Measurements from ENCODE around the gene RTL5.

DNA sequence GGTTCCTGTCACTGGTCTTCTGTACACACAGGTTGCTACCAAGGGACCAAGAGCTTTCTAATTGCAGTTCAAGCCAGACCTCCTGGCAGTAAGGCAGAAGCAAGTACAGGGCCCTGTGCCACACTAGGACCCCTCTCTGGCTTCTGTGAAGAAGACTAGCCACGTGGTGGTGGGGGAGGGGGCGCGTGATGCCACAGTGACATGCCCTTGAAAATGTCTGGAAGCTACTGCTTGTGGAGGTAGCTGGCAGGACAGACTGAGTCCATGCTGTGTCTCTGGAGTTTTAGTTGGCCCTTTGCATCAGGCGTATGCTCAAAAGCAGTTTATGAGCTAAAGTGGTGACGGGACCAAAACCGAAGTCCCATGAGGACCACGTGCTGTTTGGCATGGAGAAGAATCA lies 50.9 kb downstream of the RTL5 start:
- TF ChIP-seq, protein P1, sequence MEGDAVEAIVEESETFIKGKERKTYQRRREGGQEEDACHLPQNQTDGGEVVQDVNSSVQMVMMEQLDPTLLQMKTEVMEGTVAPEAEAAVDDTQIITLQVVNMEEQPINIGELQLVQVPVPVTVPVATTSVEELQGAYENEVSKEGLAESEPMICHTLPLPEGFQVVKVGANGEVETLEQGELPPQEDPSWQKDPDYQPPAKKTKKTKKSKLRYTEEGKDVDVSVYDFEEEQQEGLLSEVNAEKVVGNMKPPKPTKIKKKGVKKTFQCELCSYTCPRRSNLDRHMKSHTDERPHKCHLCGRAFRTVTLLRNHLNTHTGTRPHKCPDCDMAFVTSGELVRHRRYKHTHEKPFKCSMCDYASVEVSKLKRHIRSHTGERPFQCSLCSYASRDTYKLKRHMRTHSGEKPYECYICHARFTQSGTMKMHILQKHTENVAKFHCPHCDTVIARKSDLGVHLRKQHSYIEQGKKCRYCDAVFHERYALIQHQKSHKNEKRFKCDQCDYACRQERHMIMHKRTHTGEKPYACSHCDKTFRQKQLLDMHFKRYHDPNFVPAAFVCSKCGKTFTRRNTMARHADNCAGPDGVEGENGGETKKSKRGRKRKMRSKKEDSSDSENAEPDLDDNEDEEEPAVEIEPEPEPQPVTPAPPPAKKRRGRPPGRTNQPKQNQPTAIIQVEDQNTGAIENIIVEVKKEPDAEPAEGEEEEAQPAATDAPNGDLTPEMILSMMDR (optimal IDR thresholded peaks at IDR 0.05 in 1 of 3, IDR thresholded peaks at IDR 0.05 in 1 of 3, conservative IDR thresholded peaks at IDR 0.05 in 1 of 3; ENCODE audit: extremely low read depth in 1 of 3, insufficient read depth in 2 of 3, low read length in 3 of 3), result no peak
- no peak for TF ChIP-seq EZH2 (IDR thresholded peaks at IDR 0.05; ENCODE audit: low read length)
